Stimulated activated naive CD8-positive, alpha-beta T cell treated with anti-CD3 and anti-CD28 coated beads, Interleukin-15, amount 100 ng/mL, for 72 hours (primary cell): ENCODE data around the gene ARHGAP18.

Source experiments
- ATAC-seq: fragments of 150-1000 bp; cut with Tn5 transposase; 2 replicates; pipeline ENCODE4 v1.10.0; 2021; ENCODE audit warnings: mild to moderate bottlenecking, moderate library complexity
- DNase-seq, 2 donors: peaks; one replicate each; pipeline ENCODE4 v3.0.0; 2021 to 2022
- H3K27ac Mint-ChIP-seq, 2 donors: one replicate each; pipeline ENCODE4 v1.8.0; 2022; ENCODE audit warnings: mild to moderate bottlenecking in 2 of 2, mixed read lengths in 2 of 2, moderate library complexity in 2 of 2
- H3K27me3 Mint-ChIP-seq: one replicate; pipeline ENCODE4 v1.8.0; 2022; ENCODE audit warnings: mixed read lengths
- H3K4me1 Mint-ChIP-seq: one replicate; pipeline ENCODE4 v1.8.0; 2022; ENCODE audit warnings: mild to moderate bottlenecking, mixed read lengths
- H3K4me3 Mint-ChIP-seq, 2 donors: one replicate each; pipeline ENCODE4 v1.8.0; 2022; ENCODE audit warnings: mild to moderate bottlenecking in 2 of 2, mixed read lengths in 2 of 2, moderate library complexity in 1 of 2
- H3K9me3 Mint-ChIP-seq, 2 donors: one replicate each; pipeline ENCODE4 v1.8.0; 2022; ENCODE audit warnings: mixed read lengths in 2 of 2

The ARHGAP18 gene

DNA sequence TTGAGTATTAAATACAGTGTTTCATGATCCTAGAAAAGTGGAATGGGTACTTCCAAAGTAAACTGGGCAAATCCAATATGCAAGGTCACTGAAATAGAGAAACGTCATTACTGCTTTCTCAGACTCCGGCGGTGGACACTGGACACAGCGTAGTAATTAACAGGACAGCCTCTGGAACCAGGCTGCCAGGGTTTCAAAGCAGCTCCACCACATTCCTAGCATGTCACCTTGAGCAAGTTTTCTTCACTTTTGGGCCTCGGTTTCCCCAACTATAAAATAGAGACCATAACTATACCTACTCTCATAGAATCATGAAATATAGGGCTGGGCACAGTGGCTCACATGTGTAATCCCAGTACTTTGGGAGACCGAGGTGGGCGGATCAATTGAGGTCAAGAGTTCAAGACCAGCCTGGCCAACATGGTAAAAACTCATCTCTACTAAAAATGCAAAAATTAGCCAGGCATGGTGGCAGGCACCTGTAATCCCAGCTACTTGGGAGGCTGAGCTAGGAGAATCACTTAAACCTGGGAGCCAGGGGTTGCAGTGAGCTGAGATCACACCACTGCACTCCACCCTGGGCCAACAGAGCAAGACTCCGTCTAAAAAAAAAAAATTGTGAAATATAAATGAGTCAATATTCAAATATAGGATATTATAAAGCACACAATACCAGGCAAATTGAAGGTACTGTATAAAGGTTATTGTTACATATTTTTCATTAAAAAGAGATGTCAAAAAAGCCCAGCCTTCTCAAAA is 24.9 kb downstream of the ARHGAP18 start:
- Mint-ChIP-seq H3K4me1 (peaks cover 62% of the 10 kb centered on the region), H3K27ac (no peak overlapping the region), H3K9me3 (no peaks in the 10 kb centered on the region), H3K27me3 (no peaks in the 10 kb centered on the region), H3K4me3 (no peak overlapping the region)
- DNase-seq (no peak), ATAC-seq (no peak)

- Mint-ChIP-seq H3K27me3 (no peaks in the 10 kb centered on the region), H3K27ac (no peak overlapping the region), H3K4me3 (peak overlapping the region; percentile 53 to 59), H3K4me1 (peaks cover 64% of the 10 kb centered on the region), H3K9me3 (no peaks in the 10 kb centered on the region)
- ATAC-seq (no peak), DNase-seq (no peak)
These were observed 25.6 kb downstream of the ARHGAP18 start for GRCh38 chr6:129684323-129684884.

DNA sequence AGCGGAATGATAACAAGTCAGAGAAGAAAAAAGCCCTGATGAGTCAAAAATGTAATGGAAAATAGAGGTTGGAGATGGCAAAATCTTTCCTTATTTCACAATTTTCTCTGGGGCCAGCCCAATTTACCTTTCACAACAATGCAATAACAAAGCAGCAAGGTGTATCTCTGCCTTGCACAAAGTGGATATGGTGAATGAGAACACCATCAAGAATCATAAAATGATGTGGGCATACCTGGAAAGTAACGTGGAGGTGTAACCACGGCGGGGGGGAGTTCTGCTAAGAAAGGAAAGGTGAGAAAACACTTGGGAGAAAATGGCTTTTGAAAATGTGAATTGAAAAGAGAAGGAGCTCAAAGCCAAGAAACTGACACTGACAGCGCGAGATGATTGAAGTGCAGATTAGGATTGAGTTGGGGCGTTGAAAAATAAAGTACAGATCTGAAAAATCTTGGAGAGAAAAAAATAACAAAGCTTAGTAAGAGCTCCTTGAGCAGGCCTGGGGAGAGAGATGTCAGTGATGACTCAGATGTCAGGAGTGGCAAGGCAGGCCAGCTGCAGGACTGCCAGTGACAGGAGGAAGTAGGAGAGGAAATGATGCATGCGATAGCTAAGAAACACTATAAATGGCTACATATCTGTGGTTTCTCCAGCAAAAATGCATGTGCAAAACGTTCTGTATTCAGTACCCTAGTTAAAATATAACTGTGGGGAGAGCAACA is 26.2 kb downstream of the ARHGAP18 start:
- H3K27me3 Mint-ChIP-seq, result no peaks in the 10 kb centered on the region
- peaks cover 63% of the 10 kb centered on the region for H3K4me1 Mint-ChIP-seq
- no peaks in the 10 kb centered on the region for H3K9me3 Mint-ChIP-seq
- peak overlapping the region; percentile 53 to 59 for H3K4me3 Mint-ChIP-seq
- ATAC-seq (peak; percentile 88), DNase-seq (peak; percentile 34 to 56)
- H3K27ac Mint-ChIP-seq, result peak overlapping the region; percentile 67 to 69

- no peak overlapping the region for H3K27ac Mint-ChIP-seq
- no peaks in the 10 kb centered on the region for H3K27me3 Mint-ChIP-seq
- DNase-seq (no peak), ATAC-seq (no peak)
- peaks cover 60% of the 10 kb centered on the region for H3K4me1 Mint-ChIP-seq
- H3K4me3 Mint-ChIP-seq, result no peak overlapping the region
- no peaks in the 10 kb centered on the region for H3K9me3 Mint-ChIP-seq
These were observed 28.1 kb downstream of the ARHGAP18 start for GRCh38 chr6:129681913-129682205.

- Mint-ChIP-seq H3K4me3 (no peak overlapping the region), H3K27me3 (no peaks in the 10 kb centered on the region), H3K4me1 (peaks cover 51% of the 10 kb centered on the region), H3K27ac (no peak overlapping the region), H3K9me3 (no peaks in the 10 kb centered on the region)
- no peak for ATAC-seq
- DNase-seq, result no peak
These were observed 29.3 kb downstream of the ARHGAP18 start for GRCh38 chr6:129680633-129681032.

- ATAC-seq, result no peak
- no peaks in the 10 kb centered on the region for H3K27me3 Mint-ChIP-seq
- no peak for DNase-seq
- no peak overlapping the region for H3K27ac Mint-ChIP-seq
- H3K4me3 Mint-ChIP-seq, result no peak overlapping the region
- H3K9me3 Mint-ChIP-seq, result no peaks in the 10 kb centered on the region
- H3K4me1 Mint-ChIP-seq, result peaks cover 52% of the 10 kb centered on the region
These were observed 30.2 kb downstream of the ARHGAP18 start for GRCh38 chr6:129679758-129680157.

DNA sequence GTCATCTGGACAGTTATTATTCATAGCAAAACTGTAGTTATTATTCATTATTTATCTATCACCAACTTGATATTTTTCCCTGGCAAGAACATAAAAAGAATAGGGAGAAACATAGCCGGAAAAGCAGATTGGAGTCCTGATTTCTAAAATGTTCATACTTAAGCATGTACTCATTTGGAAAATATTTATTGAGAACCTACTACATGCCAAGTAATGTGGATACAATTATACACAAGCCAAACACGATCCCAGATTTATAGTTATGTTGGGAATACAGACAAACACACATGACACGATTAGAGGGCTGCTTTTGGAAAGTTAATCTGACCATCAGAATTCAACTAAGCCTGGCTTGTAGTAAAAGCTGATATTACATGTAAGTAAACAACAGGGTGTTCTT is 30.7 kb downstream of the ARHGAP18 start:
- Mint-ChIP-seq H3K4me3 (no peak overlapping the region), H3K27me3 (no peaks in the 10 kb centered on the region), H3K4me1 (peaks cover 52% of the 10 kb centered on the region), H3K27ac (no peak overlapping the region), H3K9me3 (no peaks in the 10 kb centered on the region)
- ATAC-seq (no peak), DNase-seq (no peak)

GRCh38 chr6:129678463-129678862 is 31.5 kb downstream of the ARHGAP18 start:
- Mint-ChIP-seq H3K27me3 (no peaks in the 10 kb centered on the region), H3K9me3 (no peaks in the 10 kb centered on the region), H3K4me3 (no peak overlapping the region), H3K27ac (no peak overlapping the region), H3K4me1 (peaks cover 52% of the 10 kb centered on the region)
- no peak for ATAC-seq
- no peak for DNase-seq

GRCh38 chr6:129677620-129678325 is 32.2 kb downstream of the ARHGAP18 start:
- Mint-ChIP-seq H3K9me3 (no peaks in the 10 kb centered on the region), H3K27ac (no peak overlapping the region), H3K4me3 (no peak overlapping the region), H3K4me1 (peaks cover 55% of the 10 kb centered on the region), H3K27me3 (no peaks in the 10 kb centered on the region)
- no peak for DNase-seq
- ATAC-seq, result no peak

DNA sequence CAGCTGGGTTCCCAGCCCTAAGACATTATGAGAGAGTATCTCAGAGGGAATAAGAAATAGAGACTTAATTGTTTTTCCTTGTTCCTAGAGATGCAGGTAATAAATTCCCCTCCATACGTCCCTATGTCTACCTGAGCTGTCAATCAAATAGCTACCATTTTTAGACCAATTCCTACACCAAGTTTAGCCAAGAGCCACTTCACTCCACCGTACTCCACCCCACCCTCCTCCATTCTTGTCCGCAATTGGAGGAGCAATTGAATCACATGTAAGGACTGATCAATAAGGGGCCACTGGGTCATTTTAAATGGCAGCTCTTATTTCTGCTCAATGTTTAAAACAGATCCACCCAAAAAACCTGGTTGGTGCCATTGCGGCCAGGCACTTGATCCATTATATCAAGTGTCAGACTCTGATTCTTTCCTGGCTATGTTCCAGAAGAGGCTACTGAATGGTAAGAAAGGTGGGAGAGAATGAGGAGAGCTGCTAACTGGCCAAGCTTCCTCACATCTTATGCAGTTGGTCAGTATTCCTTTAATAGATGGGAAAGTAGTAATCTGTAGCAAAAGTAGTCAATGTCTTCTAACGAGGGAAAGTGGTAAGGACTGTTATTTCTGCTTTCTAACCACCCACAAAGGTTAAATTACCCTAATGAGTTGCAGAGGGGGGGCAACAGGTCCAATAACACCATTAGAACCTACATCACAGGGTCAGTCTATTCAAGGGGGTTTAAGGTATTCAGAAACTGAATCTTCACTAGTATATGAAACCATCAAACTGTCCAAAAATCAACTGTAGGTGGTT is 34.1 kb downstream of the ARHGAP18 start:
- peaks cover 66% of the 10 kb centered on the region for H3K4me1 Mint-ChIP-seq
- H3K27me3 Mint-ChIP-seq, result no peaks in the 10 kb centered on the region
- no peaks in the 10 kb centered on the region for H3K9me3 Mint-ChIP-seq
- ATAC-seq (no peak), DNase-seq (no peak)
- H3K27ac Mint-ChIP-seq, result no peak overlapping the region
- no peak overlapping the region for H3K4me3 Mint-ChIP-seq

DNA sequence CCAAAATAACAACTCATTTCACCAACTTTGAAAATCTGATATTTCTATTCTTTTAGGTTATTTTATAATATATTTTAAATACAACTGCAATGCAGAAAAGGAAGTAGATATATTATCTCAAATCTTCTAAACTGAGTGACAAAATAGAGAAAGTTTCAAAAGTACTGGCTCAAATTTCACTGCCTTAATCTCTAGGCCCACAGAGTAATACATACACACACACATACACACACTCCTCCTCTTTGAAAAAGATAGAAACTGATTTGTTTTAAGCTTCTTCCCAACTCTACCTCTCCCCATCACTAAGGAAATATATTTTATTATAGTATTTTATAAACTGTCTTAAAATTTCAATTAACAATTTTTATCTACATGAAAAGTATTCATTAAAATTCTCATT is 36.2 kb downstream of the ARHGAP18 start:
- no peak overlapping the region for H3K27ac Mint-ChIP-seq
- peak overlapping the region in 1 of 2 donors; percentile 77 for H3K4me3 Mint-ChIP-seq
- DNase-seq, result no peak
- H3K27me3 Mint-ChIP-seq, result no peaks in the 10 kb centered on the region
- peaks cover 65% of the 10 kb centered on the region for H3K4me1 Mint-ChIP-seq
- H3K9me3 Mint-ChIP-seq, result no peaks in the 10 kb centered on the region
- ATAC-seq, result no peak

GRCh38 chr6:129672881-129673631 is 36.9 kb downstream of the ARHGAP18 start:
- ATAC-seq (peak; percentile 71), DNase-seq (no peak)
- Mint-ChIP-seq H3K4me3 (peak overlapping the region; percentile 56 to 77), H3K4me1 (peaks cover 61% of the 10 kb centered on the region), H3K27ac (peak overlapping the region; percentile 85 to 87), H3K27me3 (no peaks in the 10 kb centered on the region), H3K9me3 (no peaks in the 10 kb centered on the region)

DNA sequence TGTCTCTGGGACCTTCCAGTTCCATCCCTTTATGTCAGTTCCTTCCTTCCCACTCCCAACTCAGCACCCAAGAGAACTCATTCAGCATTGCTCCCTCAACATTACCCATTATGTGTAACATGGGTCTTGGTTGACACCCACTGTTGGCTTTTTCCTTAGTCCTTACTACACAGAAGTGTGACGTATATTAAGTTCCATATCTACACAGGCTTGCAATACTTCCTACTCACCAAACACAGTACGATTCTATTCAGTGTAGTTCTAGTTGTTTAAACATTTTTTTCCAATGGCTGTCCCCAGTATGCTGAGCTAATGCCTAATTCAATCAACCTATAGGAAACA is 37.7 kb downstream of the ARHGAP18 start:
- DNase-seq (no peak), ATAC-seq (peak; percentile 53)
- no peaks in the 10 kb centered on the region for H3K27me3 Mint-ChIP-seq
- peak overlapping the region; percentile 56 to 77 for H3K4me3 Mint-ChIP-seq
- peaks cover 54% of the 10 kb centered on the region for H3K4me1 Mint-ChIP-seq
- H3K9me3 Mint-ChIP-seq, result no peaks in the 10 kb centered on the region
- peak overlapping the region; percentile 85 to 87 for H3K27ac Mint-ChIP-seq

DNA sequence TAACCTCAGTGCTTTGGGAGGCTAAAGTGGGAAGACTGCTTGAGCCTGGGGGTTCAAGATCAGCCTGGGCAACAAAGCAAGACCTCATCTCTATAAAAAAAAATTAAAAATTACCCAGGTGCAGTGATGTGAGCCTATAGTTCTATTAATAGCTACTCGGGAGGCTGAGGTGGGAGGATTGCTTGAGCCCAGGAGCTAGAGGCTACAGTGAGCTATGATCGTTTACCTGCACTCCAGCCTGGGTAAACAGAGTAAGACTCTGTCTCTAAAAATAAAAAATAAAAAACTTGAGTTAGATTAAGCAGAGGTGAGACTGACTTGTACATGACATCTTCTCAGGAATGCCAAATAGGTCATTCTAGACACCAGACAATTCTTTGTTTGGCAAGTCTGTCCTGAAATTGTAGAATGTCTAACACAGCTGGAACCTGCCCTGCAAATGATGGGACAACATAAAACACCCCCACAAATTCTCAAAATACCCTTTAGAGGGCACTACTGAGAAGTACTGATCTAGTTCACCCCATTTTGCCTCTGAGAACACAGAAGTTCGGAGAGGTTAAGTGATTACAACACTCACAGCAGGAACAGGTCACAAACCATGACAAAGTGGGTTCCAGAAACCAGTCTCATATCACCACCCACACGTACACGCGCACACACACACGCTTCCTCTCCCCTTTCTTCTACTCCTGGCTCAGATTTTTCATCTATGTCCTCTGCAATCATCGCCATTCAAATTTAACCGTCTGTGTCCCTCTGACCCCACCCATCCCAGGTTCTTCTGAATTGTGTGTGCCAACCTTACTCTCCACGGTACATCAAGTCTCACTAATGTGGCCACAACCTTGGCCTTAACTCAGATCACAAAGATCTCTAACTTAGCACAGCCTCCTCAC is 38.3 kb downstream of the ARHGAP18 start:
- Mint-ChIP-seq H3K27ac (peak overlapping the region; percentile 85 to 87), H3K4me1 (peaks cover 54% of the 10 kb centered on the region), H3K27me3 (no peaks in the 10 kb centered on the region), H3K4me3 (peak overlapping the region; percentile 56 to 77), H3K9me3 (no peaks in the 10 kb centered on the region)
- DNase-seq, result peak; percentile 62 to 77
- ATAC-seq, result peak; percentile 97
